ENCODE results near the gene PINLYP.

GRCh38 chr19:43616306-43616705 lies 40.7 kb downstream of the PINLYP start:
- TF ChIP-seq CTCF (conservative IDR thresholded peaks at IDR 0.05; ENCODE audit: low read depth in 2 of 2) (no peak), EZH2phosphoT487 (IDR thresholded peaks at IDR 0.05; ENCODE audit: unreplicated experiment) (no peak), CREB1 (CRISPR knock-in tag; IDR thresholded peaks at IDR 0.05; ENCODE audit: low read depth) (no peak), EZH2 (IDR thresholded peaks at IDR 0.05; ENCODE audit: low read depth, unreplicated experiment) (no peak), ZNF331 (CRISPR knock-in tag; IDR thresholded peaks at IDR 0.05; ENCODE audit: low read depth) (no peak), REST (IDR thresholded peaks at IDR 0.05; ENCODE audit: unreplicated experiment) (no peak), POLR2AphosphoS5 (IDR thresholded peaks at IDR 0.05; ENCODE audit: low read depth) (no peak), NANOG (IDR thresholded peaks at IDR 0.05; ENCODE audit: borderline replicate concordance) (no peak), STAT1 (IDR thresholded peaks at IDR 0.05; ENCODE audit: unreplicated experiment) (no peak), ETS1 (IDR thresholded peaks at IDR 0.05) (no peak), JUNB (IDR thresholded peaks at IDR 0.05; ENCODE audit: unreplicated experiment) (no peak), ZNF114 (CRISPR knock-in tag; IDR thresholded peaks at IDR 0.05) (no peak), ZNF462 (CRISPR knock-in tag; IDR thresholded peaks at IDR 0.05) (no peak)

Data from GM23338 (cell line).